ENCODE results near the gene RHOH. TPM values are rescaled to one million over a fixed set of nuclear protein-coding genes. Genes with fewer than 3 reads are reported as not detected.
A peak's percentile ranks its signal among the peaks of the same experiment; 100 is the strongest.

The RHOH gene
- total and polyA plus RNA-seq, 9 of the 15 experiments (the other 6 are each of a cell fraction or from before 2014, with no cell fraction given) = 14.3 to 37.7 (median 23.2) TPM

DNA sequence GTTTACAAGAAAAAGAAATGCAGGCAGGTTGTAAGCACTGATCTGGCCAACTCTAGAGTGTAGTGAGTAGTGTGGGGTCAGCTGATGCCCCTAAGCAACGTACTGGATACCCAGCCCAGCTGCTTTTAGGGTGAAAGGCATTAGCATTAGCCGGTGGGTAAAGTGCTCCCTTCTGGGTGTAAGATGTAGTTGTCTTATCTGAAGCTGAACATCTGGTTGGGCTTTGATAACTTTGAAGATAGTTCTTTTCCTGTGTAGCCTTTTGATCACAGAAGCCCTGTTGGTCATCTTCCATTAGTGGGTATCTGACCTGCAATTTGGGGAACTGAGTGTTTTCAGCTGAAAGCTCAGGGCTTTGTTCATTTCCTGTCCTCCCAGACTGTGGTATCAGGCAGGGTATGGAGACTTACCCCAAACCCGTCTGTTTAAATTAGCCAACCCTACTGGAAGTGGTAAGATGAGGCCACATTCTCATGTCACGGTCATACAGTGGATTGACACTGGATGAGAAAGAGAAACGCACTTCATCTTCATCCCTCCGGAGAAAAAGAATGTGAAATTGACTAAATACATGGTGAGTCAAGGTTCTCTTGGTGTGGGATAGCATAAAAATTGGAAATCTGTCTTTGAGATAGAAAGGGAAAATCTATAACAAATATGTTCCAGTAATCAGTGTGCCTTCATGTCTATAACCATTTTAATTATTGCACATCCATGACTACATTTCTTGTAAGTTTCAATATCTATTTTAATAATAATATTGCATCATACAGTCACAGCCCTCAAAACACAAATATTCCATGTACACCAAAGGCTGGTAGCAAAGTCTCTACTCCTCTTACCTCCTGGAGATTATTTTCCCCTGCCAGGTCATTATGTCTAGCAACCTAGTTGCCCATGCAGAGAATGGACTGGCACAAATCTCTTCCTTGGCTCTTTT is 8.7 kb downstream of the RHOH start (continued):
- no peak for TF ChIP-seq SRSF7 (optimal IDR thresholded peaks at IDR 0.05; ENCODE audit: low read depth, low read length)
- TF ChIP-seq, protein P1, sequence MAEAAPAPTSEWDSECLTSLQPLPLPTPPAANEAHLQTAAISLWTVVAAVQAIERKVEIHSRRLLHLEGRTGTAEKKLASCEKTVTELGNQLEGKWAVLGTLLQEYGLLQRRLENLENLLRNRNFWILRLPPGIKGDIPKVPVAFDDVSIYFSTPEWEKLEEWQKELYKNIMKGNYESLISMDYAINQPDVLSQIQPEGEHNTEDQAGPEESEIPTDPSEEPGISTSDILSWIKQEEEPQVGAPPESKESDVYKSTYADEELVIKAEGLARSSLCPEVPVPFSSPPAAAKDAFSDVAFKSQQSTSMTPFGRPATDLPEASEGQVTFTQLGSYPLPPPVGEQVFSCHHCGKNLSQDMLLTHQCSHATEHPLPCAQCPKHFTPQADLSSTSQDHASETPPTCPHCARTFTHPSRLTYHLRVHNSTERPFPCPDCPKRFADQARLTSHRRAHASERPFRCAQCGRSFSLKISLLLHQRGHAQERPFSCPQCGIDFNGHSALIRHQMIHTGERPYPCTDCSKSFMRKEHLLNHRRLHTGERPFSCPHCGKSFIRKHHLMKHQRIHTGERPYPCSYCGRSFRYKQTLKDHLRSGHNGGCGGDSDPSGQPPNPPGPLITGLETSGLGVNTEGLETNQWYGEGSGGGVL (CRISPR knock-in tag; IDR thresholded peaks at IDR 0.05) = no peak
- TF ChIP-seq XRCC3 (IDR thresholded peaks at IDR 0.05) = no peak
- TF ChIP-seq PYGO2 (tag; IDR thresholded peaks at IDR 0.05) = 0 out of 2 replicates have a peak, but pooled peaks have one; percentile 37
- TF ChIP-seq, protein P2, sequence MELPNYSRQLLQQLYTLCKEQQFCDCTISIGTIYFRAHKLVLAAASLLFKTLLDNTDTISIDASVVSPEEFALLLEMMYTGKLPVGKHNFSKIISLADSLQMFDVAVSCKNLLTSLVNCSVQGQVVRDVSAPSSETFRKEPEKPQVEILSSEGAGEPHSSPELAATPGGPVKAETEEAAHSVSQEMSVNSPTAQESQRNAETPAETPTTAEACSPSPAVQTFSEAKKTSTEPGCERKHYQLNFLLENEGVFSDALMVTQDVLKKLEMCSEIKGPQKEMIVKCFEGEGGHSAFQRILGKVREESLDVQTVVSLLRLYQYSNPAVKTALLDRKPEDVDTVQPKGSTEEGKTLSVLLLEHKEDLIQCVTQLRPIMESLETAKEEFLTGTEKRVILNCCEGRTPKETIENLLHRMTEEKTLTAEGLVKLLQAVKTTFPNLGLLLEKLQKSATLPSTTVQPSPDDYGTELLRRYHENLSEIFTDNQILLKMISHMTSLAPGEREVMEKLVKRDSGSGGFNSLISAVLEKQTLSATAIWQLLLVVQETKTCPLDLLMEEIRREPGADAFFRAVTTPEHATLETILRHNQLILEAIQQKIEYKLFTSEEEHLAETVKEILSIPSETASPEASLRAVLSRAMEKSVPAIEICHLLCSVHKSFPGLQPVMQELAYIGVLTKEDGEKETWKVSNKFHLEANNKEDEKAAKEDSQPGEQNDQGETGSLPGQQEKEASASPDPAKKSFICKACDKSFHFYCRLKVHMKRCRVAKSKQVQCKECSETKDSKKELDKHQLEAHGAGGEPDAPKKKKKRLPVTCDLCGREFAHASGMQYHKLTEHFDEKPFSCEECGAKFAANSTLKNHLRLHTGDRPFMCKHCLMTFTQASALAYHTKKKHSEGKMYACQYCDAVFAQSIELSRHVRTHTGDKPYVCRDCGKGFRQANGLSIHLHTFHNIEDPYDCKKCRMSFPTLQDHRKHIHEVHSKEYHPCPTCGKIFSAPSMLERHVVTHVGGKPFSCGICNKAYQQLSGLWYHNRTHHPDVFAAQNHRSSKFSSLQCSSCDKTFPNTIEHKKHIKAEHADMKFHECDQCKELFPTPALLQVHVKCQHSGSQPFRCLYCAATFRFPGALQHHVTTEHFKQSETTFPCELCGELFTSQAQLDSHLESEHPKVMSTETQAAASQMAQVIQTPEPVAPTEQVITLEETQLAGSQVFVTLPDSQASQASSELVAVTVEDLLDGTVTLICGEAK (IDR thresholded peaks at IDR 0.05) = 0 out of 2 replicates have a peak, but pooled peaks have one; percentile 22
- TF ChIP-seq, protein P2 (CRISPR knock-in tag; IDR thresholded peaks at IDR 0.05) = no peak
- TF ChIP-seq, protein P3, sequence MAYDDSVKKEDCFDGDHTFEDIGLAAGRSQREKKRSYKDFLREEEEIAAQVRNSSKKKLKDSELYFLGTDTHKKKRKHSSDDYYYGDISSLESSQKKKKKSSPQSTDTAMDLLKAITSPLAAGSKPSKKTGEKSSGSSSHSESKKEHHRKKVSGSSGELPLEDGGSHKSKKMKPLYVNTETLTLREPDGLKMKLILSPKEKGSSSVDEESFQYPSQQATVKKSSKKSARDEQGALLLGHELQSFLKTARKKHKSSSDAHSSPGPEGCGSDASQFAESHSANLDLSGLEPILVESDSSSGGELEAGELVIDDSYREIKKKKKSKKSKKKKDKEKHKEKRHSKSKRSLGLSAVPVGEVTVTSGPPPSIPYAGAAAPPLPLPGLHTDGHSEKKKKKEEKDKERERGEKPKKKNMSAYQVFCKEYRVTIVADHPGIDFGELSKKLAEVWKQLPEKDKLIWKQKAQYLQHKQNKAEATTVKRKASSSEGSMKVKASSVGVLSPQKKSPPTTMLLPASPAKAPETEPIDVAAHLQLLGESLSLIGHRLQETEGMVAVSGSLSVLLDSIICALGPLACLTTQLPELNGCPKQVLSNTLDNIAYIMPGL (CRISPR knock-in tag; IDR thresholded peaks at IDR 0.05) = no peak
- TF ChIP-seq, protein P4, sequence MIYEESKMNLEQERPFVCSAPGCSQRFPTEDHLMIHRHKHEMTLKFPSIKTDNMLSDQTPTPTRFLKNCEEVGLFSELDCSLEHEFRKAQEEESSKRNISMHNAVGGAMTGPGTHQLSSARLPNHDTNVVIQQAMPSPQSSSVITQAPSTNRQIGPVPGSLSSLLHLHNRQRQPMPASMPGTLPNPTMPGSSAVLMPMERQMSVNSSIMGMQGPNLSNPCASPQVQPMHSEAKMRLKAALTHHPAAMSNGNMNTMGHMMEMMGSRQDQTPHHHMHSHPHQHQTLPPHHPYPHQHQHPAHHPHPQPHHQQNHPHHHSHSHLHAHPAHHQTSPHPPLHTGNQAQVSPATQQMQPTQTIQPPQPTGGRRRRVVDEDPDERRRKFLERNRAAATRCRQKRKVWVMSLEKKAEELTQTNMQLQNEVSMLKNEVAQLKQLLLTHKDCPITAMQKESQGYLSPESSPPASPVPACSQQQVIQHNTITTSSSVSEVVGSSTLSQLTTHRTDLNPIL (CRISPR knock-in tag; IDR thresholded peaks at IDR 0.05) = no peak
- no peak for TF ChIP-seq NR3C1 (CRISPR knock-in tag; IDR thresholded peaks at IDR 0.05)
- no peak for TF ChIP-seq HLTF (IDR thresholded peaks at IDR 0.05)
- TF ChIP-seq ZFPM2 (CRISPR knock-in tag; IDR thresholded peaks at IDR 0.05) = no peak
- TF ChIP-seq FOXJ2 (tag; IDR thresholded peaks at IDR 0.05) = no peak
- no peak for TF ChIP-seq ATF1 (CRISPR knock-in tag; IDR thresholded peaks at IDR 0.05)
- TF ChIP-seq ATF1 (tag; IDR thresholded peaks at IDR 0.05) = no peak; the same call in 1 of the 2 replicates

All from K562 (cell line).